ENCODE measurements around the gene LRRC1.

GRCh38 chr6:53918854-53919510 is 124.2 kb downstream of the LRRC1 start:
- TF ChIP-seq, protein P1, sequence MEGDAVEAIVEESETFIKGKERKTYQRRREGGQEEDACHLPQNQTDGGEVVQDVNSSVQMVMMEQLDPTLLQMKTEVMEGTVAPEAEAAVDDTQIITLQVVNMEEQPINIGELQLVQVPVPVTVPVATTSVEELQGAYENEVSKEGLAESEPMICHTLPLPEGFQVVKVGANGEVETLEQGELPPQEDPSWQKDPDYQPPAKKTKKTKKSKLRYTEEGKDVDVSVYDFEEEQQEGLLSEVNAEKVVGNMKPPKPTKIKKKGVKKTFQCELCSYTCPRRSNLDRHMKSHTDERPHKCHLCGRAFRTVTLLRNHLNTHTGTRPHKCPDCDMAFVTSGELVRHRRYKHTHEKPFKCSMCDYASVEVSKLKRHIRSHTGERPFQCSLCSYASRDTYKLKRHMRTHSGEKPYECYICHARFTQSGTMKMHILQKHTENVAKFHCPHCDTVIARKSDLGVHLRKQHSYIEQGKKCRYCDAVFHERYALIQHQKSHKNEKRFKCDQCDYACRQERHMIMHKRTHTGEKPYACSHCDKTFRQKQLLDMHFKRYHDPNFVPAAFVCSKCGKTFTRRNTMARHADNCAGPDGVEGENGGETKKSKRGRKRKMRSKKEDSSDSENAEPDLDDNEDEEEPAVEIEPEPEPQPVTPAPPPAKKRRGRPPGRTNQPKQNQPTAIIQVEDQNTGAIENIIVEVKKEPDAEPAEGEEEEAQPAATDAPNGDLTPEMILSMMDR (conservative IDR thresholded peaks at IDR 0.05; ENCODE audit: low read depth in 2 of 2) = no peak
- TF ChIP-seq STAT1 (IDR thresholded peaks at IDR 0.05; ENCODE audit: unreplicated experiment) (no peak), EZH2 (IDR thresholded peaks at IDR 0.05; ENCODE audit: low read depth, unreplicated experiment) (no peak), POLR2AphosphoS5 (IDR thresholded peaks at IDR 0.05; ENCODE audit: low read depth) (no peak), CREB1 (CRISPR knock-in tag; IDR thresholded peaks at IDR 0.05; ENCODE audit: low read depth) (no peak), JUNB (IDR thresholded peaks at IDR 0.05; ENCODE audit: unreplicated experiment) (no peak), ZNF114 (CRISPR knock-in tag; IDR thresholded peaks at IDR 0.05) (no peak), NANOG (IDR thresholded peaks at IDR 0.05; ENCODE audit: borderline replicate concordance) (no peak)
- TF ChIP-seq, protein P2, sequence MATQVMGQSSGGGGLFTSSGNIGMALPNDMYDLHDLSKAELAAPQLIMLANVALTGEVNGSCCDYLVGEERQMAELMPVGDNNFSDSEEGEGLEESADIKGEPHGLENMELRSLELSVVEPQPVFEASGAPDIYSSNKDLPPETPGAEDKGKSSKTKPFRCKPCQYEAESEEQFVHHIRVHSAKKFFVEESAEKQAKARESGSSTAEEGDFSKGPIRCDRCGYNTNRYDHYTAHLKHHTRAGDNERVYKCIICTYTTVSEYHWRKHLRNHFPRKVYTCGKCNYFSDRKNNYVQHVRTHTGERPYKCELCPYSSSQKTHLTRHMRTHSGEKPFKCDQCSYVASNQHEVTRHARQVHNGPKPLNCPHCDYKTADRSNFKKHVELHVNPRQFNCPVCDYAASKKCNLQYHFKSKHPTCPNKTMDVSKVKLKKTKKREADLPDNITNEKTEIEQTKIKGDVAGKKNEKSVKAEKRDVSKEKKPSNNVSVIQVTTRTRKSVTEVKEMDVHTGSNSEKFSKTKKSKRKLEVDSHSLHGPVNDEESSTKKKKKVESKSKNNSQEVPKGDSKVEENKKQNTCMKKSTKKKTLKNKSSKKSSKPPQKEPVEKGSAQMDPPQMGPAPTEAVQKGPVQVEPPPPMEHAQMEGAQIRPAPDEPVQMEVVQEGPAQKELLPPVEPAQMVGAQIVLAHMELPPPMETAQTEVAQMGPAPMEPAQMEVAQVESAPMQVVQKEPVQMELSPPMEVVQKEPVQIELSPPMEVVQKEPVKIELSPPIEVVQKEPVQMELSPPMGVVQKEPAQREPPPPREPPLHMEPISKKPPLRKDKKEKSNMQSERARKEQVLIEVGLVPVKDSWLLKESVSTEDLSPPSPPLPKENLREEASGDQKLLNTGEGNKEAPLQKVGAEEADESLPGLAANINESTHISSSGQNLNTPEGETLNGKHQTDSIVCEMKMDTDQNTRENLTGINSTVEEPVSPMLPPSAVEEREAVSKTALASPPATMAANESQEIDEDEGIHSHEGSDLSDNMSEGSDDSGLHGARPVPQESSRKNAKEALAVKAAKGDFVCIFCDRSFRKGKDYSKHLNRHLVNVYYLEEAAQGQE (IDR thresholded peaks at IDR 0.05; ENCODE audit: unreplicated experiment) = no peak
- TF ChIP-seq, protein P3, sequence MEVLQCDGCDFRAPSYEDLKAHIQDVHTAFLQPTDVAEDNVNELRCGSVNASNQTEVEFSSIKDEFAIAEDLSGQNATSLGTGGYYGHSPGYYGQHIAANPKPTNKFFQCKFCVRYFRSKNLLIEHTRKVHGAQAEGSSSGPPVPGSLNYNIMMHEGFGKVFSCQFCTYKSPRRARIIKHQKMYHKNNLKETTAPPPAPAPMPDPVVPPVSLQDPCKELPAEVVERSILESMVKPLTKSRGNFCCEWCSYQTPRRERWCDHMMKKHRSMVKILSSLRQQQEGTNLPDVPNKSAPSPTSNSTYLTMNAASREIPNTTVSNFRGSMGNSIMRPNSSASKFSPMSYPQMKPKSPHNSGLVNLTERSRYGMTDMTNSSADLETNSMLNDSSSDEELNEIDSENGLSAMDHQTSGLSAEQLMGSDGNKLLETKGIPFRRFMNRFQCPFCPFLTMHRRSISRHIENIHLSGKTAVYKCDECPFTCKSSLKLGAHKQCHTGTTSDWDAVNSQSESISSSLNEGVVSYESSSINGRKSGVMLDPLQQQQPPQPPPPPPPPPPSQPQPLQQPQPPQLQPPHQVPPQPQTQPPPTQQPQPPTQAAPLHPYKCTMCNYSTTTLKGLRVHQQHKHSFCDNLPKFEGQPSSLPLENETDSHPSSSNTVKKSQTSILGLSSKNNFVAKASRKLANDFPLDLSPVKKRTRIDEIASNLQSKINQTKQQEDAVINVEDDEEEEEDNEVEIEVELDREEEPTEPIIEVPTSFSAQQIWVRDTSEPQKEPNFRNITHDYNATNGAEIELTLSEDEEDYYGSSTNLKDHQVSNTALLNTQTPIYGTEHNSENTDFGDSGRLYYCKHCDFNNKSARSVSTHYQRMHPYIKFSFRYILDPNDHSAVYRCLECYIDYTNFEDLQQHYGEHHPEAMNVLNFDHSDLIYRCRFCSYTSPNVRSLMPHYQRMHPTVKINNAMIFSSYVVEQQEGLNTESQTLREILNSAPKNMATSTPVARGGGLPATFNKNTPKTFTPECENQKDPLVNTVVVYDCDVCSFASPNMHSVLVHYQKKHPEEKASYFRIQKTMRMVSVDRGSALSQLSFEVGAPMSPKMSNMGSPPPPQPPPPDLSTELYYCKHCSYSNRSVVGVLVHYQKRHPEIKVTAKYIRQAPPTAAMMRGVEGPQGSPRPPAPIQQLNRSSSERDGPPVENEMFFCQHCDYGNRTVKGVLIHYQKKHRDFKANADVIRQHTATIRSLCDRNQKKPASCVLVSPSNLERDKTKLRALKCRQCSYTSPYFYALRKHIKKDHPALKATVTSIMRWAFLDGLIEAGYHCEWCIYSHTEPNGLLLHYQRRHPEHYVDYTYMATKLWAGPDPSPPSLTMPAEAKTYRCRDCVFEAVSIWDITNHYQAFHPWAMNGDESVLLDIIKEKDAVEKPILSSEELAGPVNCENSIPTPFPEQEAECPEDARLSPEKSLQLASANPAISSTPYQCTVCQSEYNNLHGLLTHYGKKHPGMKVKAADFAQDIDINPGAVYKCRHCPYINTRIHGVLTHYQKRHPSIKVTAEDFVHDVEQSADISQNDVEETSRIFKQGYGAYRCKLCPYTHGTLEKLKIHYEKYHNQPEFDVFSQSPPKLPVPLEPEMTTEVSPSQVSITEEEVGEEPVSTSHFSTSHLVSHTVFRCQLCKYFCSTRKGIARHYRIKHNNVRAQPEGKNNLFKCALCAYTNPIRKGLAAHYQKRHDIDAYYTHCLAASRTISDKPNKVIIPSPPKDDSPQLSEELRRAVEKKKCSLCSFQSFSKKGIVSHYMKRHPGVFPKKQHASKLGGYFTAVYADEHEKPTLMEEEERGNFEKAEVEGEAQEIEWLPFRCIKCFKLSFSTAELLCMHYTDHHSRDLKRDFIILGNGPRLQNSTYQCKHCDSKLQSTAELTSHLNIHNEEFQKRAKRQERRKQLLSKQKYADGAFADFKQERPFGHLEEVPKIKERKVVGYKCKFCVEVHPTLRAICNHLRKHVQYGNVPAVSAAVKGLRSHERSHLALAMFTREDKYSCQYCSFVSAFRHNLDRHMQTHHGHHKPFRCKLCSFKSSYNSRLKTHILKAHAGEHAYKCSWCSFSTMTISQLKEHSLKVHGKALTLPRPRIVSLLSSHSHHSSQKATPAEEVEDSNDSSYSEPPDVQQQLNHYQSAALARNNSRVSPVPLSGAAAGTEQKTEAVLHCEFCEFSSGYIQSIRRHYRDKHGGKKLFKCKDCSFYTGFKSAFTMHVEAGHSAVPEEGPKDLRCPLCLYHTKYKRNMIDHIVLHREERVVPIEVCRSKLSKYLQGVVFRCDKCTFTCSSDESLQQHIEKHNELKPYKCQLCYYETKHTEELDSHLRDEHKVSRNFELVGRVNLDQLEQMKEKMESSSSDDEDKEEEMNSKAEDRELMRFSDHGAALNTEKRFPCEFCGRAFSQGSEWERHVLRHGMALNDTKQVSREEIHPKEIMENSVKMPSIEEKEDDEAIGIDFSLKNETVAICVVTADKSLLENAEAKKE (CRISPR knock-in tag; IDR thresholded peaks at IDR 0.05) = no peak
